ENCODE results near the gene CCDC171. TPM values are rescaled to one million over a fixed set of nuclear protein-coding genes. Genes with fewer than 3 reads are reported as not detected.
"Not testable (repeated sequence)": the region's sequence is repeated elsewhere in the genome, so short reads cannot be mapped to it uniquely, and the experiment has no call there.

The CCDC171 gene
- polyA plus RNA-seq, 3 donors, result 0.22 to 1.1 (median 0.97) TPM

GRCh38 chr9:15640121-15640520 lies 87.3 kb downstream of the CCDC171 start:
- 28 to 54% (median 47%) methylated on average over 3 of the region's 3 CpGs for WGBS, 3 donors
- H3K27ac ChIP-seq (ENCODE audit: low read depth, low read length), result no peak overlapping the region

DNA sequence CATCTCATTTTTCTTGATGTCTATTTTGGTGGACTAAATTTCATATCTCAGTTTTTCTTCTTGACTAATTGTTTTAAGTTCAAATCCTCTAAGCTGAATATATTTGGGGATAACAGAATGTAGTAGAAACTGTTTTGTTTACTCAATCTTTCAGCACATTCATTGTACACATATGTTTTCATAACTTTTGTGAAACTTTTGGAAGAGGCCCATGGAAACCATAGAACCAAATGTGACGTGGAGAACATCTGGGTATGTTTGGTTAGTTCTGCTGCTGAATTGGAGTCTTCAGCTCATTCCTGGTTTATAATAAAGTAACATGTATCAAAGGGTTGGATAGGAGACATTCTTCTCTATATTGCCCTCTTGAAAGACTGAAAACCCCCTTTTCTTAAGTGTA lies 88.4 kb downstream of the CCDC171 start:
- 51 to 86% (median 77%) methylated on average over 1 of the region's 1 CpG for WGBS, 3 donors

DNA sequence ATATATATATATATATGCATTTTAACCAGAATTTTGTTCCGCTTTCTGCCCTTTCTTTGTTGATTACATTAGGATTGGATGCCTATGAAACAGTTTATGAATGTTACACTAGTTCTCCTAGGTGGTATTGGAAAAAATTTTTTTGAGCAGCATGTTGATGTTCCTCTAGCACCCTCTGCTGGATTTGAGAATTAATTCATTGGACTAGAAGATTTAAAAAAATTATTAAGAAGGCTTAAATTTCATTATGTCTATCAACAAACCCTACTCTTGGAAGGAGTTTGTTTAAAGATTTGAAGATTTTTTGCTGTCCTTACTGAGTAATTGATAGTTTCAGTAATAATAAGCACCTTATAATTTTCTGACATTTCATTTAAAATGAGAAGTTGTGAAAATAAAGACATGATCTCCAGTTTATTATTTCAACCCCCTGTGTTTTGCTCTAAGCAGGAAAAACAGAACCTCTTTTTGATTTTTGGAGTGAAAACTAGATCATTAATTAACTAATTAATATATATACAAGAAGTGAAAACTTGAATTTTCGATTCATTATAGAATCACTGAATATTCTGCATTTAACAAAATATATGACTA lies 89.6 kb downstream of the CCDC171 start:
- WGBS, 3 donors, result 40 to 89% (median 41%) methylated on average over 2 of the region's 2 CpGs

More for the DNA sequence above, 88.4 kb downstream of the CCDC171 start:
- H3K27ac ChIP-seq (ENCODE audit: low read depth, low read length), result no peak overlapping the region

DNA sequence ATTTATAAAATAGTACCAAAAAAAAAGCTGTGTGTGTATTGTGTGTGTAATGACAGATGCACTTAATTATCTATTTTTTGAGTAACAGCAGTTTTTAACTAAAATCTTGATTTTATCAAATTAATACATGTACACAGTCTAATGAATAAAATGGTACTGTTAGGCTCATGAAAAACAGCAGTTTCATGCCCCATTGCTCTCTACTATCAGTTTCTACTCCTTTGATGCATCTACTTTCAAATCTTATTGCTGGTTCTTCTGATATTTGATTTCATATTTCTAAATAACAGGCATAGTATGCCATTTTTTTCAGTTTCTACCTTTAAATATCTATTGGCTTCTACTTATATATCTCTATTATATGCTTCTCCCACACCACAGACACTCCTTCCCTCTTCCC lies 117.4 kb downstream of the CCDC171 start:
- no peak overlapping the region for H3K27ac ChIP-seq (ENCODE audit: low read depth, low read length)

More for the DNA sequence above, 89.6 kb downstream of the CCDC171 start:
- H3K27ac ChIP-seq (ENCODE audit: low read depth, low read length), result no peak overlapping the region

GRCh38 chr9:15670894-15671293 lies 118.1 kb downstream of the CCDC171 start:
- 93 to 96% (median 95%) methylated on average over 7 of the region's 7 CpGs for WGBS, 3 donors
- no peak overlapping the region for H3K27ac ChIP-seq (ENCODE audit: low read depth, low read length)

- H3K27ac ChIP-seq (ENCODE audit: low read depth, low read length), result no peak overlapping the region
Observed at GRCh38 chr9:15693701-15694100, 140.9 kb downstream of the CCDC171 start.

- H3K27ac ChIP-seq (ENCODE audit: low read depth, low read length), result no peak overlapping the region
- 11 to 65% (median 11%) methylated on average over 1 of the region's 1 CpG for WGBS, 3 donors
Observed at GRCh38 chr9:15696979-15697378, 144.1 kb downstream of the CCDC171 start.

GRCh38 chr9:15697446-15697851 lies 144.6 kb downstream of the CCDC171 start:
- 91 to 99% (median 91%) methylated on average over 2 of the region's 2 CpGs for WGBS, 3 donors
- no peak overlapping the region for H3K27ac ChIP-seq (ENCODE audit: low read depth, low read length)

DNA sequence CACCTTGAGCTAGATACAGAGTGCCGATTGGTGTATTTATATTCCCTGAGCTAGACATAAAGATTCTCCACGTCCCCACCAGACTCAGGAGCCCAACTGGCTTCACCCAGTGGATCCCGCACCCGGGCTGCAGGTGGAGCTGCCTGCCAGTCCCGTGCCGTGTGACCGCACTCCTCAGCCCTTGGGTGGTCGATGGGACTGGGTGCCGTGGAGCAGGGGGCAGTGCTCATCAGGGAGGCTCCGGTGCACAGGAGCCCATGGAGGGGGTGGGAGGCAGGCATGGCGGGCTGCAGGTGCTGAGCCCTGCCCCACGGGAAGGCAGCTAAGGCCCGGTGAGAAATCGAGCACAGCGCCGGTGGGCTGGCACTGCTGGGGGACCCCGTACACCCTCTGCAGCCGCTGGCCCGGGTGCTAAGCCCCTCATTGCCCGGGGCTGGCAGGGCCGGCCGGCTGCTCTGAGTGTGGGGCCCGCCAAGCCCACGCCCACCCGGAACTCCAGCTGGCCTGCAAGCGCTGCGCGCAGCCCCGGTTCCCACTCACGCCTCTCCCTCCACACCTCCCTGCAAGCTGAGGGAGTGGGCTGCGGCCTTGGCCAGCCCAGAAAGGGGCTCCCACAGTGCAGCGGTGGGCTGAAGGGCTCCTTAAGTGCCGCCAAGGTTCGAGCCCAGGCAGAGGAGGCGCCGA lies 147.2 kb downstream of the CCDC171 start:
- WGBS, 3 donors, result 93 to 98% (median 94%) methylated on average over 27 to 33 of the region's 36 CpGs
- not testable (repeated sequence) for H3K27ac ChIP-seq (ENCODE audit: low read depth, low read length)

GRCh38 chr9:15707000-15707399 lies 154.2 kb downstream of the CCDC171 start:
- no peak overlapping the region for H3K27ac ChIP-seq (ENCODE audit: low read depth, low read length)
- 91 to 96% (median 93%) methylated on average over 3 of the region's 3 CpGs for WGBS, 3 donors

DNA sequence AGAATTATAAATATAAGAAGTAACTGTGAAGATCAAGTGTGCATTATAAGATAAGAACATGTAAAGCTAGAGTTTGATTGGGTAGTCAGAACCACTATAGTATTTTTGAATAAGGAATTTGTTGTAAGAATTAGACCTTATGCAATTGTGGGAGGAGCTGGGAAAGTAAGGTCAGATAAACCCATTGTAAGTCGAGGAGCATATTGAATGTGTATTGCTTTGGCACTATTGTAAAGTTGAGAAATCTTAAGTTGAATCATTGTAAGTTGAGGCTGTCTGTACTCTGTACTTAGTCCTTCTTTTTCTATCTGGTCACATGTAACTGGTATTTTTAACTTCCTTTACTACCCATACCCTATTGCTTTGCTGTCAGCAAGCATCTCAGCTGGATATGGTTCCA lies 158.7 kb downstream of the CCDC171 start:
- H3K27ac ChIP-seq (ENCODE audit: low read depth, low read length), result no peak overlapping the region
- WGBS, 3 donors, result 80 to 89% (median 80%) methylated on average over 1 of the region's 1 CpG

GRCh38 chr9:15711931-15712330 lies 159.1 kb downstream of the CCDC171 start:
- no peak overlapping the region for H3K27ac ChIP-seq (ENCODE audit: low read depth, low read length)
- WGBS, 3 donors, result 74 to 89% (median 86%) methylated on average over 2 of the region's 2 CpGs

- H3K27ac ChIP-seq (ENCODE audit: low read depth, low read length), result no peak overlapping the region
Observed at GRCh38 chr9:15714746-15715145, 161.9 kb downstream of the CCDC171 start.

GRCh38 chr9:15717290-15717967 lies 164.6 kb downstream of the CCDC171 start:
- no peak overlapping the region for H3K27ac ChIP-seq (ENCODE audit: low read depth, low read length)
- 93 to 94% (median 94%) methylated on average over 5 of the region's 5 CpGs for WGBS, 3 donors

More at GRCh38 chr9:15714746-15715145, 161.9 kb downstream of the CCDC171 start:
- WGBS, 3 donors, result 45 to 94% (median 64%) methylated on average over 1 of the region's 1 CpG

- H3K27ac ChIP-seq (ENCODE audit: low read depth, low read length), result no peak overlapping the region
- 76 to 89% (median 79%) methylated on average over 1 of the region's 1 CpG for WGBS, 3 donors
Observed at GRCh38 chr9:15718423-15718822, 165.6 kb downstream of the CCDC171 start.

DNA sequence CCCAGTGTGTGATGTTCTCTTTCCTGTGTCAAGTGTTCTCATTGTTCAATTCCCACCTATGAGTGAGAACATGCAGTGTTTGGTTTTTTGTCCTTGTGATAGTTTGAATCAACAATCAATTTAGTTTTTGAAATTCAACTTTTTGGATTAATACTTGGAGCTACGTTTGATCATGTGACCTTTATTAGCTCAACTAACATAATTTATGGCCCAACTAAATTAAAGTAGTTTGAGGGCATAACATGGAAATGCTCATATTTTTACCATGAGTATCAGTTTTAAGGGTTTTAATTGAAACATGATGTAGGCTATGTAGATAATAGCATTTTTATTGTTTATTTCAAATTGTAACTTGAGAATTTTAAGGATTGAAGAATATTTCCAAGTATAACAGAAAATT lies 168.0 kb downstream of the CCDC171 start:
- 45 to 73% (median 64%) methylated on average over 1 of the region's 1 CpG for WGBS, 3 donors
- no peak overlapping the region for H3K27ac ChIP-seq (ENCODE audit: low read depth, low read length)

DNA sequence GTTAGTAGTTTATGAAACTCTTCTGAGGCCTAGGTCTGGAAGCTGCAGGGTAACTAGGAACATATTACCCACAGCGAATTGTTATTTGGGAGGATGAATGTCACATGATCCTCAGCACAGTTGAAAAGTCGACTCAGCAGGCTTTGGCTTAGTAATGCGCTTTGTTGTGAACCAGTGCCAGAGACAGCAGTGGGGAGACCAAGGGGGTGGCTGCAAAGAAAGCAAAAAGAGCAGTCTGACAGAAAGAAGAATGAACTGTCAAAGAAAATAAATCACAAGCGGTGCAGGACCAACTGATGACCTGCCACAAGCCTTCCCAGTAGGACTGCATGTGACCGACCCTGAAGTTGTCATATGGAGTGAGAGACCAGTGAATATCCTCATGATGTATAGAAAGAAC lies 170.0 kb downstream of the CCDC171 start:
- WGBS, 3 donors, result 66 to 72% (median 67%) methylated on average over 5 of the region's 5 CpGs
- H3K27ac ChIP-seq (ENCODE audit: low read depth, low read length), result no peak overlapping the region

DNA sequence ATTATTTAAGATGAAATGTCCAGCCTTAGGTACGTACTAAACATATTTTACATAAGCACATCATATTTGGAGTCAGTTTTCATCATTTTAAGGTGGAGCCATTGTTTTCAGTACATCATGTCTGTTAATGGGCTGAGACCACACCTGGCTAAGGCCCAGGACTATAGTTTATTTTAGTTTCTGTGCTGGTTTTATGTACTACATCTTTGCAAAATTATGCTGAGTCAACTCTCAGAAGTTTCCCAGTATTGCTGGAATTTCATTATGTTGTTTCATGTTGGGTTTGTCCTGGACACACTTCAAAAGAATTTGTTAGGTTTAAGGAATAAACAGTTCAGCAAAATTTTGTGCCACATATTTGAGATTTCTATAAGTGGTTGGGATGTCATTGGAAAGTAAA lies 171.2 kb downstream of the CCDC171 start:
- no peak overlapping the region for H3K27ac ChIP-seq (ENCODE audit: low read depth, low read length)
- WGBS, 3 donors, result 88 to 95% (median 89%) methylated on average over 1 of the region's 1 CpG

- 32 to 49% (median 41%) methylated on average over 1 of the region's 1 CpG for WGBS, 3 donors
- no peak overlapping the region for H3K27ac ChIP-seq (ENCODE audit: low read depth, low read length)
Observed at GRCh38 chr9:15724612-15725011, 171.8 kb downstream of the CCDC171 start.

DNA sequence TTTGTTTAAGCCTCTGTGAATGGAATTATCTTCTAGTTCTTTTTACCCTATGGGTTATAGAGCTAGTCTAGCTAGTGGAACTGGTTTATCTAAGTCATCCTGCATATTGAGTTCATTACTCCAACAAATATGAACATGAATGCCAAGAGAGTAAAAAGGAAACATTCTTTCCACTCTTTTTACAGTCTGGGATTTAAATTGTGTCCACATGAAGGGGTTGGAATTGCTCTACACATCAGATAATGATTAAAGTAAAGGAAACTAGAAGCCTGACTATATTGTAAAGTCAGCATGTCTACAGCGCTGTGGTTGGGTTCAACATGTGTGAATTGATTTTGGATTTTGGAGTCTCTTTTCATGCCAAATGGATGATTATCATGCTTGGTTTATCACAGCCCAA lies 173.1 kb downstream of the CCDC171 start:
- H3K27ac ChIP-seq (ENCODE audit: low read depth, low read length), result no peak overlapping the region
- WGBS, 3 donors, result 89 to 100% (median 90%) methylated on average over 1 of the region's 1 CpG

All from adipose tissue (tissue), 3 donors.